ENCODE data around the gene ACVR1.

Gene ACVR1

GRCh38 chr2:157822993-157823392, 53.1 kb downstream of the ACVR1 start:
- no peak for DNase-seq

GRCh38 chr2:157822533-157822932, 53.6 kb downstream of the ACVR1 start:
- no peak for DNase-seq

- no peak for DNase-seq
Observed at GRCh38 chr2:157821519-157822131, 54.5 kb downstream of the ACVR1 start.

- DNase-seq = no peak
Observed at GRCh38 chr2:157820193-157820592, 55.9 kb downstream of the ACVR1 start.

GRCh38 chr2:157819761-157820160, 56.4 kb downstream of the ACVR1 start:
- no peak for DNase-seq

DNA sequence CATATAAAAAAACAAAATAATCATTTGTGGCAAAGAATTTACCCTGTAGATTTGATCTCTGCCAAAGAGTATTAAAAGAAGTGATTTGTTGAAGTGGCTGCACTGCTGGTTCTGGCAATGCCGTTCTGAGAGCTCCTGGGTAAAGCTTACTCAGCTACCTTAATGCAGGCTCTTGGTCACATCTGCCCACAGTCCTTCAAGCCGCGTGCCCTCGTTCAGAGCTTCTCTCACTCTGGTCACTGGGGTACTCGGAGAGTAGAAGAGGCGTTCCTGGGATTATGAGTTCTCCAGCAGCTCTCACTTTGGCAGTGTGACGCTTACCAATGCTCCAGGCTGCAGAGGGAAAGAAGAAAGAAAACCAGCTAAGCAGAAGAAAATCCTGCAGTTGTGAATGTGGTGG, 57.9 kb downstream of the ACVR1 start:
- DNase-seq = no peak

DNA sequence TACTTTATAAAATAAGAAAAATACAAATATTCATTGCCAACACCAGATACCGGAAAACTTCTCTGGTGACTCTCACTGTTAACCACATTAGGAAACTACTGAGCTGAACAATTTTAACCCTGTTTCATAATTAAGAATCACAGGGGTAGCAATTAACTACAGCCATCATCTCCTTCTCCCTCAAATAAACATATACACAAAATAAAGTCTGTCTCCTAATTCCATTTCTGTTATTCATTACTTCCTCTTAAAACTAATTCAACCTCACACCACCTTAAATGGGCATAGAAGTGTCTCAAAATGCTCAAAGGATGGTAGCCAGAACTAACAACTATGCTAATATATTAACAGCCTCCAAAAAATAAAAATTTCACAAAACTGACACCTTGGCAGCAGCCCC, 60.7 kb downstream of the ACVR1 start:
- no peak for DNase-seq

DNA sequence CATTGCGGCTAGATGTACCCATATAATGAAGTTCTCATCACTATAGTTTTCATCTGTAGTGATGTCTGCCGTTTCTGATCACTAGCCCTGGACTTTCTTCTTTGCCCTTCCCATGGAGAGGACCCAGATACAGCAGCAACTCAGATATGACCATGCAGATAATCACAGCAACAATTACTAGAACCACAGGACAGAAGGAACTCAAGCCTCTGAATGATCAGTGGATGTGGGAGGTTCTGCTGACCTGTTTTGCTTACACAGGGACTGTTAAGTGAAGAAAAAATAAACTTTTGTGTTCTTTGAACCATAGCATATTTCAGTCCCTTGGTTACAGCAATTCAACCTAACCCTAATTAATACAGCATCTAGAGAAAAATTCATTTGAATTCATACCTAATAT, 62.7 kb downstream of the ACVR1 start:
- no peak for DNase-seq

- no peak for DNase-seq
Observed at GRCh38 chr2:157810037-157810436, 66.1 kb downstream of the ACVR1 start.

GRCh38 chr2:157809212-157809611, 66.9 kb downstream of the ACVR1 start:
- no peak for DNase-seq

GRCh38 chr2:157808421-157808820, 67.7 kb downstream of the ACVR1 start:
- no peak for DNase-seq

DNA sequence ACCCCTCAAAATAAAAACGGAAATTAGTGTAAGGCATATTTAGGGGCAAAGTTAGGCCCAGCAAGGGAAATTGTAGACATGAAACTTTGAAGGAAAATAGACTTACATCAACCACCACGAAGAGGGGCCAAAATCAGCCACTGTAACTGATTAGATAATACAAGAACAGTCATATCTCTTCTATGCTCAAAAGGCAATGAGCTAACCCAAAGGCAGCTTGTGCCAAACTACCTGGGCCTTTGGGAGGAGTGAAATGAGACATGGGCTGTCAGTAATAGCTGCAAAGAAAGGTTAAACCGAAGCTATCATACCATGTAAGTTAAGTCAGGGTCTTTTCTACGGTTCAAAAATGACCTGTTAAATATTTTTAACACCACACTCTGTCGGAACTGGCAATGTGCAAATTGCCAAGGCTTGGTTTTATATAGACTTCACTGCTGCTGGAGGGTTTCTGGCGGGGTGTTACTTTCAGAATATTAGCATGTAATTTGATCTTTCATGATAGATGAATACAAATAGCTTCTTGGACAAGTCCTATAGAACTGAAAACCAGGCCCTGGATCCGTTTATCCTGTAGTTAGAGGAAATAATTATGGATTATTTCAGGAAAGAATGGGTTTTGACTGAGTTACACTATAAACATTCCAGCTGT, 69.6 kb downstream of the ACVR1 start:
- no peak for DNase-seq

GRCh38 chr2:157805519-157805918, 70.6 kb downstream of the ACVR1 start:
- no peak for DNase-seq

DNA sequence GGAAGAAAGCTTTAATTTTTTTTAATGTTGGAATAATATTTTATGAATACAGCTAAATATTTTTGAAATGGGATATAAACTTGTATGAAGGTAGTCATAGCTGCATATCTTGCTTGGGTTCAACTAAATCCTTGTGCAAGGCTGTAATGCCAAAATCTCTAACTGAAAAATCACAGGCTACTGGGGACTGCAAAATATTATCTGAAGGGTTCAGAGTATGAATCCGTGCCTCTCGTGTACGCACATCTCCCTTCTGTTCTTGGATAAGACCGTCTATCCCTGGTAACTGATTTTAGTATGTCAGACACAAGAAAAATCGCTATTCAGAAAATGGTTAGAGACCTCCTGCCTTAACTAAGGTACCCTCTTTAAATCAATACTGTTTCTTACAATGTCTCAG, 71.8 kb downstream of the ACVR1 start:
- DNase-seq = no peak

- no peak for DNase-seq
Observed at GRCh38 chr2:157803952-157804351, 72.2 kb downstream of the ACVR1 start.

DNA sequence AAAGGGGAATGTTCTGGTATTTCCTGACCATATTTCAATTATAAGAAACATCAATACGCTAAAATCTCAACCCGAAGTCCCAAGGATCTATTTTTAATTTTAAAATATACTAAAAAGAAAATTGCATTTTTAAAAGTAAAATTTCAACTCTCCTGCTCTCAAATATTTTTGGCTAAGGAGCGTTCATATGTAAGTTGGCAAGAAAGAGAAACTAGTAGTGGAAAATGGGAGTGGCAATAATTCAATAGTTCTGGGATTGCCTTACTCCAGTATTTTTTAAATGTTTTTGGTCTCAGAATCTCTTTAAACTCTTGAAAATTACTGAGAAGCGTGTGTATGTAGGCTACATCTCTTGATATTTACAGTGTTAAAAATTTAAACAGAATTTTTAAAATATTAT, 72.7 kb downstream of the ACVR1 start:
- DNase-seq = no peak

DNA sequence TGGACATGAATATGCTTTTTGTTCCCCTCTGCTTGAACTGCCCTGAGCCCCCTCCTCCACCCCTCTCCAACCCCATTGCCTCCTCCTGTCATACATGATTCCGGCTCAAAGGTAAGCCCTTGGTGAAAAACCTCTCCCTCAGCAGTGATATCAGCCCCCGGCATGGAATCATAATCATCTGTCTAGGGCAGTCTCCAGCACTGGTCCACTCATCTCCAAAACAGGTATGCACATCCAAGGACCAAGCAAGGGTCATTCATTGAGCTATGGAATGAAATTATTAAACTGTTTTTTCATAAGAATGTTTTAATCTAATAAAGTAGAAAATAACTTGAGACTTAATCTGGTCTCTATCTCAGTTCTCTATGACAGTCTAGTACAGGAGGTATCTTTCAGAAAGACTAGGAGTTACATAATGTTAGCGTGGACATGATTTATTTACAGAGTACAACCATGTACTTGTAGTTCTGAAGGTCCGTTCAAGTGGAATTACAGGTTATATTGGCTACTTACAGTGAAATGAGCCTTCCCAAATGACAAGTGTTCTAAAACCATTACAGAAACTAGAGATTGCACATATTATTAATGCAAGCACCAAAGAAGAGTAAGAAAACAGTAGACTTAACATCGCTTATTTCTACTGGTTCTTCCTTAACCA, 75.2 kb downstream of the ACVR1 start:
- DNase-seq = no peak

GRCh38 chr2:157793053-157793612, 83.0 kb downstream of the ACVR1 start:
- DNase-seq = no peak

GRCh38 chr2:157792335-157793052, 83.6 kb downstream of the ACVR1 start:
- no peak for DNase-seq

- DNase-seq = no peak
Observed at GRCh38 chr2:157790780-157791179, 85.3 kb downstream of the ACVR1 start.

DNA sequence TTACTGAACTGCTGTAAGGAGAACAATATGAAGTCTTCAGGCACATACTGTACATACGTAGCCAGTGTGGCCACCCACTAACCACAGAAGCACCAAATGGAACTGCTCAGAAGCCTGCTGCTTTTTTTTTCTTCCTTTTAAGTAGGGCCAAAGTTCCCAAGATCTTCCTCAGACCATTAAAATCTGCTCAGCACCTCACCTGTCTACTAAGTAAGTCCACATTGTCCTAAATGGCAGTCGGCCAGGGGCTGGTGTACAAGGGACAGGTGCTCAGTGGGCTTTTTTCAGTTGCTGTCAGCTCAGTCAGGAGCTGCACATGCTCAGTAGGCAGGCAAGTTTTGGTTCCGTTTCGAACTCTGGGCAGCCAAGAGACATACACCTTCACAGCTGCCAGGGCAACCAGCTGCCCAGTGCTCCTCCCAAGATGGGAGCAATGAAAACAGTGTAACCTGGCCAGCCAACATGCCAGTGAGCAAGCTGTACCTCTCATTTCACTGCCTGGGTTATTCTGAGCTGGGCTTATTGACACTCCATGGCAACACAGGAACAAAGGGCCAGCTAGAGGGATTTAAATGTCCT, 86.1 kb downstream of the ACVR1 start:
- no peak for DNase-seq

- DNase-seq = no peak
Observed at GRCh38 chr2:157789256-157789655, 86.9 kb downstream of the ACVR1 start.

DNA sequence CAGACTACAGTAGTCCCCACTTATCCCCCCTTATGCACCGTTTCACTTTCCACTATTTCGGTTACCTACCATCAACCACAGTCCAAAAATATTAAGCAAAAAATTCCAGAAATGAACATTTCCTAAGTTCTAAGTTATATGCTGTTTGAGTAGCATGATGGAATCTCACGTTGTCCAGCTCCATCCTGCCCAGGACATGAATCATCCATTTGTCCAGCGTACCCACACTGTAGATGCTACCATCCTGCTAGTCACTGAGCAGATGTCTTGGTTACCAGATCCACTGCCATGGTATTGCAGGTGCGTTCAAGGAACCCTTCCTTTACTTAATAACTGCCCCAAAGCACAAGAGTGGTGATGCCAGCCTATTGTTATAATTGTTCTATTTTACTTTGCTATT, 87.9 kb downstream of the ACVR1 start:
- DNase-seq = no peak

Measured in activated CD8-positive, alpha-beta memory T cell treated with anti-CD3 and anti-CD28 coated beads for 24 hours (primary cell).